Stimulated activated CD4-positive, alpha-beta T cell treated with anti-CD3 and anti-CD28 coated beads, Interleukin-2, amount 100 ng/mL, for 48 hours (primary cell): ENCODE measurements around the gene ME3.
"Not testable (repeated sequence)": the region's sequence is repeated elsewhere in the genome, so short reads cannot be mapped to it uniquely, and the experiment has no call there.

ENCODE experiments used
- DNase-seq, 2 donors: peaks; one replicate each; pipeline ENCODE4 v3.0.0-alpha.2; 2020

Gene ME3

GRCh38 chr11:86660736-86661135 lies 11.7 kb downstream of the ME3 start:
- DNase-seq: no peak

- DNase-seq: no peak
Observed at GRCh38 chr11:86660088-86660487, 12.3 kb downstream of the ME3 start.

- DNase-seq: no peak
Observed at GRCh38 chr11:86658534-86658933, 13.9 kb downstream of the ME3 start.

- DNase-seq: not testable (repeated sequence)
Observed at GRCh38 chr11:86645212-86645611, 27.2 kb downstream of the ME3 start.

GRCh38 chr11:86644291-86644690 lies 28.1 kb downstream of the ME3 start:
- DNase-seq: no peak

GRCh38 chr11:86641537-86642261 lies 30.7 kb downstream of the ME3 start:
- DNase-seq: no peak

GRCh38 chr11:86639137-86639536 lies 33.3 kb downstream of the ME3 start:
- no peak for DNase-seq

- no peak for DNase-seq
Observed at GRCh38 chr11:86638673-86639072, 33.7 kb downstream of the ME3 start.

- DNase-seq: no peak
Observed at GRCh38 chr11:86637988-86638387, 34.4 kb downstream of the ME3 start.

GRCh38 chr11:86636275-86636674 lies 36.1 kb downstream of the ME3 start:
- DNase-seq: no peak

- DNase-seq: peak; percentile 30
Observed at GRCh38 chr11:86632499-86633269, 39.7 kb downstream of the ME3 start.

- DNase-seq: no peak
Observed at GRCh38 chr11:86630229-86630981, 42.0 kb downstream of the ME3 start.

GRCh38 chr11:86629045-86629706 lies 43.2 kb downstream of the ME3 start:
- no peak for DNase-seq

- no peak for DNase-seq
Observed at GRCh38 chr11:86627776-86628455, 44.5 kb downstream of the ME3 start.

GRCh38 chr11:86625981-86626380 lies 46.4 kb downstream of the ME3 start:
- DNase-seq: no peak

GRCh38 chr11:86625544-86625943 lies 46.9 kb downstream of the ME3 start:
- no peak for DNase-seq

GRCh38 chr11:86624366-86624765 lies 48.0 kb downstream of the ME3 start:
- DNase-seq: no peak

GRCh38 chr11:86623736-86624135 lies 48.7 kb downstream of the ME3 start:
- no peak for DNase-seq

- DNase-seq: no peak
Observed at GRCh38 chr11:86623041-86623621, 49.3 kb downstream of the ME3 start.

- DNase-seq: no peak
Observed at GRCh38 chr11:86621854-86622253, 50.6 kb downstream of the ME3 start.

GRCh38 chr11:86620891-86621521 lies 51.4 kb downstream of the ME3 start:
- no peak for DNase-seq

- not testable (repeated sequence) for DNase-seq
Observed at GRCh38 chr11:86619428-86619827, 53.0 kb downstream of the ME3 start.
